ENCODE data around the gene USP1.

Gene USP1

DNA sequence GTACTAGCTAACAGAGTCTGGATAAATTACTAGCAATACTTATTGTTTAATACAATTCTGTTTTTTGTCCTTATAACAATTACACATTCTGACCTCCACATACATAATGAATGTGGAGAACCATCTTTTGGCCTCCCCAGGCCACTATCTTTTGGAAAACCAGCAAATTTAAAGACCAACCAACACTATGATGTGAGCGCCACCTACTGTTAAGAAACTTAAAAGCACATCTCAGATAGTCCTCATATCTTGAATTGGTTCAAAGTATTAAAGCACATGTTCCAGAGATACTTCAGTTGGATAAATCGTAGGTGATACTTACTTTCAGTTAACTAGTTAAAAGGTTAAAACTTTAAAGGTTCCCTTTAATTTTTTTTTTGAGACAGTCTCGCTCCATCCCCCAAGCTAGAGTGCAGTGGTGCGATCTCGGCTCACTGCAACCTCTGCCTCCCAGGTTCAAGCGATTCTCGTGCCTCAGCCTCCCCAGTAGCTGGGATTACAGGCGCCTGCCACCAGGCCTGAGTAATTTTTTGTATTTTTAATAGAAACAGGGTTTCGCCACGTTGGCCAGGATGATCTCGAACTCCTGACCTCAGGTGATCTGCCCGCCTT lies 29.3 kb upstream of the USP1 start:
- no peak for TF ChIP-seq GATA3 (IDR thresholded peaks at IDR 0.05; ENCODE audit: low read depth, low read length)
- TF ChIP-seq GATA2 (IDR thresholded peaks at IDR 0.05; ENCODE audit: low read depth, low read length), result no peak

DNA sequence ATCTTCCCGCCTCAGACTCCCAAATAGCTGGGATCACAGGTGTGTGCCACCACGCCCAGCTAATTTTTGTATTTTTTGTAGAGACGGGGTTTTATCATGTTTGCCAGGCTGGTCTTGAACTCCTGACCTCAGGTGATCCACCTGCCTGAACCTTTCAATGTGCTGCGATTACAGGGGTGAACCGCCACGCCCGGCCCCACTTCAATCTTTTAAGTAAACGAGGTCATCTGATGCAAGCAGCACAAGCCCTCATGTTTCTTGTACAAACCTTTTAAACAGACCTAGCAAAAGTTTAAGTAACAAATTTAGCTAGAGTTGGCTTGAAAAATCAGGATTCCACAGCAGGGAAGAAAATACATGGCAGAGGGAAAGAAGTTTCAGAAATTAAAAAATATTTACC lies 21.2 kb upstream of the USP1 start:
- no peak for TF ChIP-seq GATA2 (IDR thresholded peaks at IDR 0.05; ENCODE audit: low read depth, low read length)
- TF ChIP-seq GATA3 (IDR thresholded peaks at IDR 0.05; ENCODE audit: low read depth, low read length), result no peak

DNA sequence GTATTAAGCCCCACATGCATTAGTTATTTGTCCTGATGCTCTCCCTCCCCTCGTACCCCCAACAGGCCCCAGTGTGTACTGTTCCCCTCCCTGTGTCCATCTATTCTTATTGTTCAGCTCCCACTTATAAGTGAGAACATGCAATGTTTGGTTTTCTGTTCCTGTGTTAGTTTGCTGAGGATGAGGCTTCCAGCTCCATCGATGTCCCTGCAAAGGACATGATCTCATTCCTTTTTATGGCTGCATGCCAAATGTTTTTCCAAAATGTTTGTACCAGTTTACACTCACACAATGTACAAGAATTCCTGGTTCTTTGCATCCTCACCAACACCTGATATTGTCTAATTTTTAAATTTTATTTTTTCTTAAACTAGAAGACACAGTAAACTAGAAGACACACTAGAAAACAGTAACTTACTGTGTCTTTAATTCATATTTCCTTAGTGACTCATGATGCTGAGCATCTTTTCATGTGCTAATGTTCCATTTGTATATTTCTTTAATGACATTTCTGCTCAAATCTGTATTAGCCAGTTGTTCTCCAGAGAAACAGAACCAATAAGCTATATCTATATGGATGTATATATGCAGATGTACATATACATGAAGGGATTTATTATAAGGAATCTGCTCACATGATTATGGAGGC lies 19.4 kb upstream of the USP1 start:
- TF ChIP-seq GATA3 (IDR thresholded peaks at IDR 0.05; ENCODE audit: low read depth, low read length) (no peak), GATA2 (IDR thresholded peaks at IDR 0.05; ENCODE audit: low read depth, low read length) (no peak)

DNA sequence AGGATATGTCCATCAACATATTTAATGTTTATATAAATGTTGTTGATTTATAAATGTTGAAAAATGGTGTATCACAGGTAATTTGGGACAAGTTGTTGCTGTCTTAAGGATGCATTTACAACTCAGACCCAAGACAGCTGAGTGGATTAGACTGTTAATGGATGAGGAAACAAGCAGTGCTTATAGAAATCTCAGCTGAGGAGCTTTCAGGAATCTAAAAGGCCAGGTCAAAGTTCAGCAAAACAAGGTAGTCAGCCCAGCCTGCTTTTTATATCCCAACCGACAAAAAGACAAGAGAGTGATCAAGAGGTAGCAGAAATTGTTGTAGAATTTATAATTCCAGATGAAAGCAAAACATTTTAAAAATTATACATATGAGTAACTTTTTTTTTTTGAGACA lies 16.6 kb upstream of the USP1 start:
- TF ChIP-seq GATA3 (IDR thresholded peaks at IDR 0.05; ENCODE audit: low read depth, low read length) (no peak), GATA2 (IDR thresholded peaks at IDR 0.05; ENCODE audit: low read depth, low read length) (no peak)

GRCh38 chr1:62423580-62424242 lies 13.1 kb upstream of the USP1 start:
- no peak for TF ChIP-seq GATA2 (IDR thresholded peaks at IDR 0.05; ENCODE audit: low read depth, low read length)
- no peak for TF ChIP-seq GATA3 (IDR thresholded peaks at IDR 0.05; ENCODE audit: low read depth, low read length)

- no peak for TF ChIP-seq GATA2 (IDR thresholded peaks at IDR 0.05; ENCODE audit: low read depth, low read length)
- no peak for TF ChIP-seq GATA3 (IDR thresholded peaks at IDR 0.05; ENCODE audit: low read depth, low read length)
Measured at GRCh38 chr1:62424411-62424810, 12.4 kb upstream of the USP1 start.

DNA sequence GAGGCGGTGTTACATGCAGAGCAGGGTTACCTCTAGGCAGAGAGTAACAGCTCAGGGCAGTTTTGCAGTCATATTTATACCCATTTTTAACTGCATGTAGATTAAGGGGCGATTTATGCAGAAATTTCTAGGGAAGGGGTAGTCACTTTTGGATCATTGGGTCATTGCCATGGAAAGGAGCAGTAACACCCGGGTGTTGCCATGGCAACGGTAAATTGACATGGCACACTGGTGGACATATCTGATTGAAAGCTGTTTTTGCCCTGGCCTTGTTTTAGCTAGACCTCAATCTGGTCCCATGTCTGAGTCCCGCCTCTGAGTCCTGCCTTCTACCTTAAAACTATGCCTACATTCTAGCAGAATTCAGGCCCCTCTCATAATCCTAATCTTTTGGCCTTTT lies 11.8 kb upstream of the USP1 start:
- no peak for TF ChIP-seq GATA3 (IDR thresholded peaks at IDR 0.05; ENCODE audit: low read depth, low read length)
- TF ChIP-seq GATA2 (IDR thresholded peaks at IDR 0.05; ENCODE audit: low read depth, low read length), result no peak

DNA sequence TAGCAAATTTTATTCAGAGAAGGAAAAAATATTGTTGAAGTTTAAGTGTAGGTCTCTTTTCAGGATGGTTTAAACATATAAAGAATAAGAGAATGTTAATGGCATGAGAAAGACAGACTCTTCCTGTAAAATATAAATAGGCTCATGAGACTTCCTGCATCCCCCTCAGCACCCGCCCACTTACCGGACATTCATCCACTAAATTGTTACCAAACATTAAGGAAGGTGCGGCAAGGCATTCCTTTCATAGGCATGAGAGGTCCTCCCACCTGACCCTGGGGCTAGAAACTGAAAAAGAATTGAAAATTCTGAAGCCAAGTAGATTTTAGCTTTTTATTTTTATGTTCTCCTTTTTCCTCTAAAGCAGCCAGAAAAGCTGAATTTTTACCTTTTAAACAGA lies 10.6 kb upstream of the USP1 start:
- TF ChIP-seq GATA2 (IDR thresholded peaks at IDR 0.05; ENCODE audit: low read depth, low read length) (no peak), GATA3 (IDR thresholded peaks at IDR 0.05; ENCODE audit: low read depth, low read length) (no peak)

DNA sequence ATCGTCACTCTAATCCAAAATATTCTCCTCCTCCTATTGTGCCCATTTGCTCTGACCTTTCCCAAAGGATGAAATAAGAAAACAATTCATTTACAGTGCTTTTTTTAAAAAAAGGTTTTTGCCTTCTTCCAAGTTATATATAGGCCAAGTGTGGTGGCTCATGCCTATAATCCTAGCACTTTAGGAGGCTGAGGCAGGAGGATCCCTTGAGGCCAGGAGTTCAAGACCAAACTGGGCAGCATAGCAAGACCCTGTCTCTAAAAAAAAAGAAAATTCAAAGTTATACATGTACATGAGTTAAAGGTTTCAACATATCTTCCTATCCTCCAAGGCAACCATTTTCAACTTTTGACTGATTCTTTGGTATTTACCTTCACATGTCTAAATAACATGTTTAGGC lies 10.1 kb upstream of the USP1 start:
- TF ChIP-seq GATA3 (IDR thresholded peaks at IDR 0.05; ENCODE audit: low read depth, low read length), result no peak
- TF ChIP-seq GATA2 (IDR thresholded peaks at IDR 0.05; ENCODE audit: low read depth, low read length), result no peak

DNA sequence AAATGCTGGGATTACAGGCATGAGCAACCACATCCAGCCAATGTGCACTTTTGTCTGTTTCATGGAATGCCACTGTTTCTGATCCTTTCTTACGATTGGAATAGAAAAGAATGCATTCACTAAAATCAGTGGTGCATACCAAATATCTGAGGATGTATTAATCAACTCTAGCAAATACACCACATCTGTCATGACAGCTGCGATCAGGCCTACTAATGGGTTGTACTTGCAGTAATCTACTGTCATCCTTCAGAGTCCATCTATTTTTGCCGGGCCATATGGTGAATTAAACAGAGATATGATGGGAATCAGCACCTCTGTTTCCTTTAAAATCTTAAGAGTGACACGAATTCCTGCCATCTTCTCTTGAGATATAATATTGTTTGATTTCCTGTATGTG lies 8.5 kb upstream of the USP1 start:
- no peak for TF ChIP-seq GATA2 (IDR thresholded peaks at IDR 0.05; ENCODE audit: low read depth, low read length)
- TF ChIP-seq GATA3 (IDR thresholded peaks at IDR 0.05; ENCODE audit: low read depth, low read length), result no peak

DNA sequence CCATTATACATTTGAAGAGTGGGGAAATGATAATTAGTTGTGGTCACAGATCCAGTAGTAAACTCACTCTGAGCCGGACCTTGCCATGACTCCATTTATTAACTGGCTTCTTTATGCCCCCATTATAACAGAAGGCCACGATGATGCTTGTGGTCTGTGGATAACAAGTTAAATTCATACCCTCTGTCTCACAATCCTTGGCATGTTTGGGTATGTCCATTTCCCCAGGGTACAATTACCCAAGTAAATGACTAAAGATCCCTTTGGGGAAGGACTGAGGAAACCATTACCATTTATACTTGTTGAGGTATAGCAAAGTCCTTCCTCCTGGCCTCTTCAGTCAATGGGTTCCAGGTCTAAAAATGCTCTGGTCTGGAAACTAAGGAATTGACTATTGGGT lies 7.3 kb upstream of the USP1 start:
- TF ChIP-seq GATA3 (IDR thresholded peaks at IDR 0.05; ENCODE audit: low read depth, low read length) (no peak), GATA2 (IDR thresholded peaks at IDR 0.05; ENCODE audit: low read depth, low read length) (no peak)

DNA sequence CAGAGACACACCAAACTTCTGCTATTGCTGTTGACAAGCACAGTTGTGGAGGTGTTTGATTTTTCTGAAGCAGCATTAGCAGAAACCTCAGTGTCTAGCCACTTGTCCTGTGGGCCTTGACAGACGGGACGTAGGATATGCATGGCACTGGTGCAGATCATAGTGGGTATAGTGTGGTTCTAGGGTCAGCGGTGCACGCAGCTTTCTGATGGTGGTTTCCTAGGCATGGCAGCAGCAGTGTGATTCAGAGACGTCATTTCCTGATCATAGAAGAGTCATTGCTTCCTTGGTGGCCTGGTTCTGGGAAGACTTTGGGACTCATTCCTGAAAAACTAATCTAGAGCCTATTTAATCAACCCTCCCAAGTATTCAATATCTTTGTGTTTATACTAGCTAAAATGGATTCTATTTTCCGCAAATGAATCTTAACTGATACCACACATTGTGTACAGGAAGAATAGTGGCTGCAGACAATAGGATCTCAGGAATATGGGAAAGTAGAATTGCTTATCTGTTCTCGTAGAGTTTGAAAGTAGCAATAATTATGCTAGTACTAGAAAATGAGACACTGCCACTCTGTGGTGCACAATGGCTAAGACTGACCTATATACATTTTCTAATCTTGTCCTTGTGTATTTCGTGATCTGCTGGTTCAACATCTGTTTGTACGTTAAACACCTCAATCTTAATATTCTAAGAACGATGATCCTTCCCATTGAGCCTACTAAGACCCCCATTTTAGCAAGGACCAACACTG lies 2.8 kb upstream of the USP1 start:
- TF ChIP-seq GATA2 (IDR thresholded peaks at IDR 0.05; ENCODE audit: low read depth, low read length) (no peak), GATA3 (IDR thresholded peaks at IDR 0.05; ENCODE audit: low read depth, low read length) (no peak)

DNA sequence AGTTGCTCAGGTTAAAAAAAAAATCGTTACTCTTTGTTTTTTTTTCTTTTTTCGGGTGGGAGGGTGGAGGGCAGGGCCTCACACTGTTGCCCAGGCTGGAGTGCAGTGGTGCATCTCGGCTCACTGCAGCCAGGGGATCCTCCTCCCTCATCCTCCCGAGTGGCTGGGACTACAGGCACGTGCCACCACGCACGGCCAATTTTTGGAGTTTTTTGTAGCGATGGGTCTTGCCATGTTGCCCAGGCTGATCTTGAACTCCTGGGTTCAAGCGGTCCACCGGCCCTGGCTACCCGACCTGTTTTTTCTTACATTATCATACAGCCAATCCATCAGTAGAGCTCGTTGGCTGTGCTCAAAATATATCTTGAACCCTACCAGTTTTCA lies 2.2 kb upstream of the USP1 start:
- TF ChIP-seq GATA2 (IDR thresholded peaks at IDR 0.05; ENCODE audit: low read depth, low read length) (no peak), GATA3 (IDR thresholded peaks at IDR 0.05; ENCODE audit: low read depth, low read length) (no peak)

- TF ChIP-seq GATA3 (IDR thresholded peaks at IDR 0.05; ENCODE audit: low read depth, low read length) (no peak), GATA2 (IDR thresholded peaks at IDR 0.05; ENCODE audit: low read depth, low read length) (no peak)
Measured at GRCh38 chr1:62435231-62436038, 1.4 kb upstream of the USP1 start.
